ENCODE data around the gene ATG16L1.

The ATG16L1 gene

GRCh38 chr2:233251306-233252116 lies at the start of gene ATG16L1:
Gene ATG16L1 (plus strand): TSS chr2:233251673. CDS start chr2:233251828, 155 bp downstream.
- H3K4me3 ChIP-seq (ENCODE audit: low read depth, low read length), result peak within 1 kb of the TSS; percentile 57
- peak; percentile 95 for TF ChIP-seq CTCF (IDR thresholded peaks at IDR 0.05; ENCODE audit: insufficient read depth, low read depth, low read length, missing control alignments)
- peak; percentile 98 for DNase-seq (ENCODE audit: low read depth)

GRCh38 chr2:233202531-233202944 lies 48.9 kb upstream of the ATG16L1 start:
- peak; percentile 69 for DNase-seq (ENCODE audit: low read depth)
- H3K4me3 ChIP-seq (ENCODE audit: low read depth, low read length), result no peak overlapping the region
- TF ChIP-seq CTCF (IDR thresholded peaks at IDR 0.05; ENCODE audit: insufficient read depth, low read depth, low read length, missing control alignments), result no peak

- DNase-seq (ENCODE audit: low read depth), result no peak
- TF ChIP-seq CTCF (IDR thresholded peaks at IDR 0.05; ENCODE audit: insufficient read depth, low read depth, low read length, missing control alignments), result no peak
- no peak overlapping the region for H3K4me3 ChIP-seq (ENCODE audit: low read depth, low read length)
Observed at GRCh38 chr2:233203060-233203459, 48.4 kb upstream of the ATG16L1 start.

GRCh38 chr2:233204286-233204936 lies 47.1 kb upstream of the ATG16L1 start:
- no peak for TF ChIP-seq CTCF (IDR thresholded peaks at IDR 0.05; ENCODE audit: insufficient read depth, low read depth, low read length, missing control alignments)
- H3K4me3 ChIP-seq (ENCODE audit: low read depth, low read length), result no peak overlapping the region
- DNase-seq (ENCODE audit: low read depth), result no peak

- no peak for DNase-seq (ENCODE audit: low read depth)
- H3K4me3 ChIP-seq (ENCODE audit: low read depth, low read length), result no peak overlapping the region
- no peak for TF ChIP-seq CTCF (IDR thresholded peaks at IDR 0.05; ENCODE audit: insufficient read depth, low read depth, low read length, missing control alignments)
Observed at GRCh38 chr2:233208382-233209116, 42.9 kb upstream of the ATG16L1 start.

GRCh38 chr2:233209117-233209532 lies 42.3 kb upstream of the ATG16L1 start:
- no peak for TF ChIP-seq CTCF (IDR thresholded peaks at IDR 0.05; ENCODE audit: insufficient read depth, low read depth, low read length, missing control alignments)
- DNase-seq (ENCODE audit: low read depth), result no peak
- no peak overlapping the region for H3K4me3 ChIP-seq (ENCODE audit: low read depth, low read length)
